Right ventricle myocardium superior (tissue), 1 donor: Measurements from ENCODE around the gene DENND6B. TPM values are rescaled to one million over a fixed set of nuclear protein-coding genes. Genes with fewer than 3 reads are reported as not detected.

Experiments used
- ATAC-seq: fragments of 200-7000 bp; cut with Tn5 transposase; one replicate; pipeline ENCODE4 v1.9.1; 2020; ENCODE audit warnings: mild to moderate bottlenecking; ENCODE audit not compliant: poor library complexity
- DNase-seq: peaks from one replicate; pipeline ENCODE4 v3.0.0-alpha.2; 2020
- intact Hi-C: fragments of 100-400 bp; cut with DNase I; formaldehyde crosslinking; loops from one replicate; pipeline ENCODE4 v1.11.2; 2022
- total RNA-seq: library from RNA; stranded (reverse); fragmentation: NEBNext Ultra II Directional; extraction: Animal tissue kit (Norgen Biotek cat#: 25700); gene quantifications from one replicate; pipeline ENCODE4 v1.2.1, GENCODE V29; 2021
- donor health status: DM: no; HTN: yes; CAD: no; lungs with severe emphysema.

The DENND6B gene
- total RNA-seq, 1 donor from 2014 or later = 1.1 TPM

DNA sequence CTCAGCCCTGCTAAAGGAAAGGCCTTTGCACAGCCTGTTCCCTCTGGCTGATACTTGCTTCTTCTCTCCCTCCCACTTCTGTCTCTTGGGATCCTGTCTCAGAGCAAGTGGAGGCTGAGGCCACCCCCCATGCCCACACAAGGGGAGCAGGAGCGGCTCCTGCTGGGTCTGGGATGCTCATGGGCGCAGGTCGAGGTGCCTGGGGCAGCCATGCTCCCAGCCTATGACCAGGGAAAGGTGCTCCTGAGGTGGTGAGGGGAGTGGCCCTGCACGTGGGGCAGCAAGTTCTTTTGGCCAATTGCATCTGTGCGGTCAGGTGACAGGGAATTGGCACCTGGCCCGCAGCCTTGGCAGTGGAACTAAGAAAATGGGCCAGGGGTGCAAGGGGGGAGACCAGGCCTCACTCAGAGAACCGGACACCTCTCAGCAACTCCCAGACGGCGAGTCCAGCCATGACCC, 58.1 kb downstream of the DENND6B start:
- ATAC-seq = no peak
- intact Hi-C loops = no loop called here

DNA sequence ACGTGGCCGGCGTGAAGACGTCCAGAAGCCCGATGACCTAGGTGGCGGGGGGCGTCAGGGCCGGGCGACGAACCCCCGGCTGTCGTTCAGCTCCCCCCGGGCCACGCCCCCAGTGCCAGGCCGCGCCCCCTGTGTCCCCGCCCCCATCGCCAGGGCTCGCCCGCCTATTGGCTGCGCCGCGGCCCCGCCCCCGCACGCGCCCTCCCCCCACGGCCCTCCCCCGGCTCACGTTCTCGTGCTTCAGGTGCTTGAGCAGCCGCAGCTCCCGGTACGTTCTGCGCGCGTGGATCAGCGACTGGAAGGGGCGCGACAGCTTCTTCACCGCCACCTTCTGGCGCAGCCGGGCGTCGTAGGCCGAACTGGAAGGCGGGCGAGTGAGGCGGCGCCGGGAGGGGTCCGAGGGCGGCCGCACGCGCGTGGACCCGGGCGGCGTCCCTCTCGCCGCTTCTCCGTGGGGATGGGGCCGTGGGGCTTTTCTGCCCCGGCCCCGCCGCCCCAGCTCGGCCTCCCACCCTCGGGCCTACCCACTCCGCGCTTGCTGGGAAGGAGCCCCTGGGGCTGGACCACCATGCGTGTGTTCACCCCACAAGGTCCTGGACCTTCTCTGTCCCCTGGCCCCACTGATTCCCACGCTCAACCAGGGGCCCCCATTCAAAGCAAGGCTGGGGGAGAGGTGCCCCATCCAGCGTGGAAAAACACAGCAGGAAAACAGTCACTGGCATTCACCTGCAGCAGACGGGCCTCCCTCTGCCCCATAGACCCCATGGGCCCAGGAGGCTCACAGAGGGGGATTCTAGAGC, 59.0 kb downstream of the DENND6B start:
- DNase-seq (peak; percentile 75), ATAC-seq (peak; percentile 79)
- intact Hi-C loops = no loop called here

More for the DNA sequence above, 58.1 kb downstream of the DENND6B start:
- DNase-seq = no peak

DNA sequence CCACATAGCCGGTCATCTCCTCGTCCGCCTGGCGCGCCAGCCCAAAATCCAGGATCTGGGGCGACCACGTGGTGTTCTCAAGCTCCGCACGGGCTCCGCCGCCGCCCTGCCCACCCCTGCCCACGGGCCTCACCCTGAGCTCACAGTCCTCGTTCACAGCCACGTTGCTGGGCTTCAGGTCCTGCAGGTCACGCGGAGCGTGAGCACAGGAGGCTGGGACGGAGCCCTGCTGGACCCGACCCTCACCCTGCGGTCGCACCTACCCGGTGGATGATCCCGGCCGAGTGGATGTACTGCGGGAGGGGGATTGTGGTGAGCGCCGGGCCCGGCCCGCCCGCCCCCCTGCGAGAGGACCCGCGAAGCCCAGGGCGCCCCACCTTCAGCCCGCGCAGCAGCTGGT, 59.8 kb downstream of the DENND6B start:
- DNase-seq (no peak), ATAC-seq (no peak)
- intact Hi-C loops = no loop called here

DNA sequence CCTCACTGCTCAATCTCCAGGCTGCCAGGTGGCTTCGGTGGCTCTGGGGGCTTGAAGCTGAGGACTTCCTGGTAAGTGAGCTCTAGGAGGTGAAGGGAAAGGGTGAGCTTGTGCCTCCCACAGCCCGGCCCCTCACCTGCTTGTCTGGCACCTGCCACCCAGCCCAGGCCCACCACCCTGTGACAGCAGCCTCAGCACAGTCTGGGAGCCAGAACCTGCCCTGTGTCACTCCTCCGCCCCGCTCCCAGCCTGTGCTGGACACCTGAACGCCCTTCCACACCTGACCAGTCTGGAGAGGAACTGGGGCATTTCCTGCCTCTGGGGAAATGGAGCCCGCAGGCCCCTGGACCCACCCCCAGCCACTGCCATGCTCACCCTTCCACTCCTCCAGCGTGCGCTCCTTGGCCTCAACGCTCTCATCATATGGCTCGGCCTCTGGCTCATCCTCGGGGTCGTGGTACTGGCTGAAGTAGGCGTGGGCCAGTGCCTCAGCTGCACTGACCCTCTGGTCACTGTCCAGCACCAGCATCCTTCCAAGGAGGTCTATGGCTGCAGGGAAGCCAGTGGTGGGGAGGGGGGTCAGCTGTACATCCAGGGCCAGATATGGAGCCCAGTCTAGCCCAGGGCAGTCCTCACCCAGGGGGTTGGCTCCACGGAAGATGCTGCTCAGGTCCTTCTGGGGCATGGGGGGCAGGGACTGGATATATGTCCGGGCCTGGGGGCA, 61.7 kb downstream of the DENND6B start:
- ATAC-seq = no peak
- DNase-seq = no peak
- intact Hi-C loops = no loop called here

DNA sequence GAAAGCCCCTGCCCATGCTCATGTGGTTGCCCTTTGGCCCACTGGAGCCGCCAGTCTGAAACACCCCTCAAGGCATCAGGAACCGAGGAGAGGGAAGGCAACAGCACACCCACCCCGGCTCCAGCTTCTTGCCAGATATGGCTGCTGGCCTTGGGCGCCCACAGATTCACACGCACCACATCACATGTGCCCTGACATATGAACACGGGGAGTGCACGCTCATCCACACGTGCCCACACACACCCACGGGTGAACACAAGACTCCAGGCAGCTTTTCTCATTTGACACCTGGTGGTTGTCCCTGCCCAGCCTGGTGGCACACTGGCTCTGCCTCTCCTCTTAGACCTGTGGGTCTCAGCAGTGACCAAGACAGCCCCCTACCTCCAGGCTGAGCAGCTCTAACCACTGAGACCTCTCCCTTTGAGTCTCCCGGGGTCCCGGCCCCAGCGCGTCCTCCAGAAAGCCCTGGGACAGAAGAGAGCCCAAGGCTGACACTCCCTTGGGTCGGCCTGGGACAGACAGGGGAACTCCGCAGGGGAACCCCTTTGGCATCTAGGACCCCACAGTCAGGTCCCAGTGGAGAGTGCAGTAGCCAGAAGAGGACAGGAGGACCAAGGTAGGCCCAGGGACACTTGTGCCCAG, 62.6 kb downstream of the DENND6B start:
- ATAC-seq (no peak), DNase-seq (no peak)
- intact Hi-C loops = no loop called here

DNA sequence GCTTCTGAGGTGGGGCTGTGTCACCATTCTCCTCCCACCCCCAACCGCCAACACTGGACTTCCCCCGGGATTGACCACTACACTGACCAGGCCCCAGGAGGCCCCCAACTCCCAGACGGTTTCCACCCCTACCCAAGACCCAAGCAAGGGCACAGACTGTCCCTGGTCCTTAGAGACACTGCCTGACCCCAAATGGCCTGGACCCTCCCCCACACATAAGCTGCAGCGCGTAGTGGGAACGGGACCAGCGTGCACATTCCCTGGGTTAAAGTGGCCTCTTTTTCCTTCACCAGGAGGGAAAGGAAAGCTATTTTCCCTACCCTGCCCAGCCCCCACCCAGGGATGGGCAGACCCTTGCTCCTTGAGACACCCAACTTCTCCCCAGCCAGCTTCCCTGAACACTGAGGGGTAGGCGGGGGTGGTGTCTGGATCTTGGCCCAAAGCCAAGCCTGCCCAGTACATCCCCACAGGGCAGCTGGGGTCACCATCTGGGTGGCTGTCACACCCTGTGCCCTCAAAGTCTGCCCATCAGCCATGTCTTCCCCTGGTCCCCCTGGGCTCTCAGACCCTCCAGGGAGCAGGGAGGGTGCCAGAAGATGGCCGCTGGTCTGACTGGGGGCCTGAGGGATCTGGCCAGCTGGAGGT, 63.7 kb downstream of the DENND6B start:
- intact Hi-C loops = no loop called here
- ATAC-seq (no peak), DNase-seq (no peak)

DNA sequence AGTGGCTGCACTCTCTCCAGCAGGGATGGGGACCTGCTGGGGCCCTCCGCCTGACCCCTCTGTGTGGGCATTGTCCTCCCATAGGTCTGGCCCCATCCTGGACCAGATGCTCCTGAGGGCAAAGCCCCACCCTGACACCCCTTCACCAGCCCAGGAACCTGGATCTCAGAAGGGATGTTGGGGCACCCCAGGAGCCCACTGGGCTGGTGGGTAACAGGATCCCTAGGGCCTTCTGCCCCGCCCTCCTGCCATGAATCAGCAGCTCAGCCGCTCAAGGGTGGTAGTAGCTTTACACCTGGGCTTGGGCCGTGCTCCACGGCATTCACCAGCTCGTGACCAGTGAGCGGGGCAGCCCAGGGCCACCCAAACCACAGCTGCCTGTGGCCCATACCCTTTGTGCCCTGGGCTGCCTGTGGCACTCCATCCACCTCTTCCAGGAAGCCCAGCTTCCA, 64.3 kb downstream of the DENND6B start:
- no peak for ATAC-seq
- intact Hi-C loops = no loop called here
- no peak for DNase-seq

DNA sequence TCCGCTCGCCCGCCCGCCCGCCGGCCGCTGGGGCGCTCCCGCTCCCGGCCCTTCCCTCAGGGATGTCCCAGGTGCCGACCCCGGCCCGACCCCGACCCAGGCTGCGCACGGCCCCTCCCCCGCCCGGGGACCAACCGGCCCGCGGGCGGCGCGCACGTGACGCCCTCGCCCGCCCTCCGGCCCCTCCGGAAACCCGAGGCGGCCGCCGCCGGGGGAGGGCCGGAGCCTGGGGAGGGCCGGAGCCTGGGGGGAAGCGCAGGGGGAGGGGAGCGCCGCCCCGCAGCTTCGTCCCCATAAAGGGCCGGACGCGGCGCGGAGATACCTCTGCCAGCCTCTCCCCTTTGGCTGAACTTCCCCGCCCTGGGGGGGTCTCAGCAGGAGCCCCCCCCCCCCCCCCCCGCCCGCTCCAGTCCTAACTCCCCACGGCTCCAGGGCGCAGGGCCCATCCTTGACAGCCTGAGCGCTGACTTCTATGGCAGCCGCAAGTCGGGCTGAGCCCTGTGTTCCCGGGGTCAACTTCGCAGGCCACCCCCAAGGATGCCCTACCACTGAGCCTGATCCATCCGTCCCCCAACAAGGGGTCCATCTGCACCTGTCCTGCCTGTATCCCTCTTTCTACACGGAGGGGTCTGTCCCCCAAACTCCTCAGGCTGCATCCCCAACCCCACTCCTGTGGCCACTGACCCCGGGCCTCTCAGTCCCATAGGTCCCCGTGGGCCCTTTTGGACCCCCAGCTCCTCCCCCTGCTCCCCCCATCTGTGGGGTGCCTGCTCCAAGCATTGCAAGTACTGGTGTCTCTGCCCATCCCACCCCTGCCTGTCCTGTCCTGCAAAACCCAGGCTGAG, 65.0 kb downstream of the DENND6B start, which contains the start of gene MAPK12:
TSS of gene MAPK12 (minus strand) at position 69 of the 845 bp plus-strand sequence. CDS start 174 bp downstream, outside the sequence.
- intact Hi-C loops = no loop called here
- ATAC-seq (no peak), DNase-seq (no peak)

DNA sequence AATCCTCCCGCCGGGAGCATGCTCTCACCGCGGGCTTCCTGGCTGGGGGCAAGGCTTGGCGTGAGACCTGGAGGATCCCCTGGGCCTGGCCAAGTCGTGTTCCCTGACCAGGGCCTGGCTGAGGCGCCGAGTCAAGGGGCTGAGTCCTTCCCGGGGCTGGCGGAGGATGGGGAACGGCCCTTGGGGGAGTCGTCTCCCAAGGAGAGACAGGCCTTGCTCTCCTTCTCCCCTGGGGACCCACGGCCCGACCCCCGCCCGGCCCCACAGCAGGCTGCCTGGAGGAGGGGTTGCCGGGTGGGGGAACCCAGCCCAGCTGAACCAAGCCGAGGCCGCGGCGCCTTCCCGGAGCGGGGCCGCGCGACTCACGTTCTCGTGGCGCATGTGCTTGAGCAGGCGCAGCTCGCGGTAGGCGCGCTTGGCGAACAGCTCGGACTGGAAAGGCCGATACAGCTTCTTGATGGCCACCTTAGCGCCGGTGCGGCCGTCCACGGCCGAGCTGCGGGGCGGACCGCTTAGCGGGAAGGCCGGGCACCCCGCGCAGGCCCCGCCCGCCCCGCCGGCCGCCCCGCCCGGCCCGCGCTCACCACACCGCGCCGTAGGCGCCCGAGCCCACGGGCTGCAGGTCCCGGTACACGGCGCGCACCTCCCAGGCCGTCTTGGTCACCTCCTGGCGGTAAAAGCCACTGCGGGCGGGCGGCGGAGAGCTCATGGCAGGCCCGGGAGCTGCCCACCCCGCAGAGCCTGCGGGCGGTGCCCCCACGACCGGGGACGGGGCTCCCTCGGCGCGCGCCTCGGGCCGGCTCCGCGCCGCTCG, 65.8 kb downstream of the DENND6B start:
- ATAC-seq = peak; percentile 4
- DNase-seq = peak; percentile 69
- intact Hi-C loops = no loop called here

DNA sequence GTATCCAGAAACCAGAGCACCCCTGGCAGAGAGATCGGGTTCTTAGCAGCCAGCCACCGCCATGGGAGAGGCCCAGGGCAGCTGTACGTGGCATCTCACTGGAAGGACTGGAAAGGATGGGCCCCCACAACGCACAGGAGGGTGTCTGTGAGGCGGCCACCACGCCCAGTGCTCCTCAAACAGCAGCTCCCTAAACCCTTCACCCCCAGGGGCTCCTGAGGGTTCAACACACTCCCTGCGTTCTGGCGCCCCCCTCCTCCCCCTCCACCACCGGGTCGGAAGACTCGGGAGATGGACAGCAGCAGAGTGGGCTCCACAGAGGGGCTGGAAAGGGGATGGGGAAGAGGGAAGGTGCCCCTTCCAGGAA, 66.4 kb downstream of the DENND6B start:
- intact Hi-C loops = no loop called here
- ATAC-seq = no peak

DNA sequence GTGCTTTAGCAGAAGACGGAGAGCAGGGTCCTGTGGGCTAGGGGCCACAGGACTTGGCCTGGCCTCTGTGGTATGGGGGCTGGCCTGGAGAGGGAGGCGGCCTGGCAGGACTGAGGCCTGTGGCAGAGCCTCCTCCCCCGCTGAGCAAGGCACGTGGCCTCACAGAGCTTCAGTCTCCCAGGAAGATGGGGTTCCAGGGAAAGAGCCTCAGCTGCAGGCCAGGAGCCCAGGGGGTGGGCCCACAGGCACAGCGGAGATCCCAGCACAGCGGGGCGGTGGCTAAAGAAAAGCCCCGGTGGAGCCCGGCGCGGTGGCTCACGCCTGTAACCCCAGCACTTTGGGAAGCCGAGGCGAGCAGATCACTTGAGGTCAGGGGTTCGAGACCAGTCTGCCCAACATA, 67.5 kb downstream of the DENND6B start:
- intact Hi-C loops = no loop called here
- no peak for ATAC-seq

More for the DNA sequence above, 66.4 kb downstream of the DENND6B start:
- DNase-seq = no peak

More for the DNA sequence above, 67.5 kb downstream of the DENND6B start:
- no peak for DNase-seq

Other genes with a start within 250 kb of the DENND6B start
- gene MLC1, start 241.6 kb downstream of the DENND6B start, total RNA-seq = 0.46 TPM
- gene MOV10L1, start 237.0 kb downstream of the DENND6B start, total RNA-seq = not detected
- 0.43 TPM for gene PANX2, start 156.3 kb downstream of the DENND6B start, total RNA-seq
- gene TRABD, start 141.1 kb downstream of the DENND6B start, total RNA-seq = 22.0 TPM
- gene SELENOO, start 126.0 kb downstream of the DENND6B start, total RNA-seq = 15.6 TPM
- 14.1 TPM for gene TUBGCP6, start 82.0 kb downstream of the DENND6B start, total RNA-seq
- gene HDAC10, start 75.7 kb downstream of the DENND6B start, total RNA-seq = 12.0 TPM
- 13.2 TPM for gene MAPK12, start 65.3 kb downstream of the DENND6B start, total RNA-seq
- gene MAPK11, start 56.6 kb downstream of the DENND6B start, total RNA-seq = 8.5 TPM
- gene PLXNB2, start 19.4 kb downstream of the DENND6B start, total RNA-seq = 68.3 TPM
- gene PPP6R2, start 16.3 kb upstream of the DENND6B start, total RNA-seq = 40.4 TPM
- 46.6 TPM for gene SBF1, start 148.0 kb upstream of the DENND6B start, total RNA-seq
- not detected for gene ADM2, start 154.5 kb upstream of the DENND6B start, total RNA-seq
- not detected for gene MIOX, start 159.8 kb upstream of the DENND6B start, total RNA-seq
- 25.3 TPM for gene LMF2, start 180.7 kb upstream of the DENND6B start, total RNA-seq
- gene NCAPH2, start 181.2 kb upstream of the DENND6B start, total RNA-seq = 28.8 TPM
- gene SCO2, start 198.6 kb upstream of the DENND6B start, total RNA-seq = not detected
- gene TYMP, start 203.0 kb upstream of the DENND6B start, total RNA-seq = 11.8 TPM
- gene KLHDC7B, start 218.9 kb upstream of the DENND6B start, total RNA-seq = not detected
- gene SYCE3, start 235.9 kb upstream of the DENND6B start, total RNA-seq = not detected